Measurements from ENCODE around the gene SUGP2. TPM values are rescaled to one million over a fixed set of nuclear protein-coding genes. Genes with fewer than 3 reads are reported as not detected.

SUGP2 gene
- total RNA-seq, 1 donor from 2014 or later: 72.6 TPM

DNA sequence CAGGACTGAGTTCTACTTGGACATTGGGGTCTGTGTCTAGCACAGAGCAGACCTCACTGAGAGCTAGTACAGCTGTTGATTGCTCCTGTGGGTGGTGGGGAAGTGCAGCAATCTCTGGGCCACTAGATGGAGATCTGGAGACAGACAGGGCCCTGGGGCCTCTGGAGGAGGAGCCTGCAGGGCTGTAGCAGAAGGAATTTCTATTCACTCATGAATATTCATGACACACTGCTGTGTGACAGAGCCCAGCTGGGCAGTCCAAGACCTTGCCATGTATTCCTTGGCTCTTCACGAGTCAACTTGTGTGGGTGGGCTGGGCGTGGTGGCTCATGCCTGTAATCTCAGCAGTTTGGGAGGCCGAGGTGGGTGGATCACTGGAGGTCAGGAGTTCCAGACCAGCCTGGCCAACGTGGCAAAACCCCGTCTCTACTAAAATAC, 37.5 kb downstream of the SUGP2 start:
- no peak overlapping the region for H3K4me3 ChIP-seq
- H3K9me3 ChIP-seq: no peaks in the 10 kb centered on the region
- intact Hi-C loops (cut with DNase I): no loop called here
- DNase-seq (peak; percentile 60), ATAC-seq (peak; percentile 67 to 80)
- no peak overlapping the region for H3K27ac ChIP-seq
- peaks cover 84% of the 10 kb centered on the region for H3K36me3 ChIP-seq
- no peaks in the 10 kb centered on the region for H3K27me3 ChIP-seq (ENCODE audit: low read depth)
- H3K4me1 ChIP-seq: peaks cover 14% of the 10 kb centered on the region
- peak; percentile 29 for TF ChIP-seq CTCF (IDR thresholded peaks at IDR 0.05)

DNA sequence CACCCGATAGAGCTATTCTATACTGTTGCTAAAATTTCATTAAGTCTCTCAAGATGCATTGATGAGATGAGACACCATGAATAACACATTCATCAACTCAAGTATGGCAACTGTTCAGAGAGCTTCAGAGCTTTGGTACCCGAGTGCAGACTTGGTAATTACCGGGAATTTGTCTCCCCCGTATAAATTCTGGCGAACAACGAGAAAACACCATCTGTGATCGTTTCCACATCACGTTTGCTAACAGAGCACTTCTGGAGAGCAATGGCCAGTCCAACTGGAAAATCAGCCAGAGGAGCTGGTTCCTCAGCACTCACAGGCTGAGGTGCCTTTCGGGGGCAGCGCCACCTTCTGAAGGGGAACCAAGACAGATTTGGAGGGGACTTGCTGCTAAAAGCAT, 40.2 kb downstream of the SUGP2 start:
- Histone ChIP-seq H3K9me3 (no peaks in the 10 kb centered on the region), H3K27me3 (ENCODE audit: low read depth) (no peaks in the 10 kb centered on the region), H3K27ac (no peak overlapping the region), H3K4me1 (peaks cover 6% of the 10 kb centered on the region), H3K36me3 (peaks cover 63% of the 10 kb centered on the region), H3K4me3 (no peak overlapping the region)
- no peak for DNase-seq
- no peak for ATAC-seq
- intact Hi-C loops (cut with DNase I): no loop called here
- TF ChIP-seq CTCF (IDR thresholded peaks at IDR 0.05): no peak

- peaks cover 6% of the 10 kb centered on the region for H3K4me1 ChIP-seq
- no peak overlapping the region for H3K27ac ChIP-seq
- H3K9me3 ChIP-seq: no peaks in the 10 kb centered on the region
- no peak for TF ChIP-seq CTCF (IDR thresholded peaks at IDR 0.05)
- intact Hi-C loops (cut with DNase I): no loop called here
- ATAC-seq (no peak), DNase-seq (no peak)
- H3K27me3 ChIP-seq (ENCODE audit: low read depth): no peaks in the 10 kb centered on the region
- H3K4me3 ChIP-seq: no peak overlapping the region
- H3K36me3 ChIP-seq: peaks cover 59% of the 10 kb centered on the region
Measured at GRCh38 chr19:18992696-18993095, 40.6 kb downstream of the SUGP2 start.

- intact Hi-C loops (cut with DNase I): no loop called here
- no peak for ATAC-seq
- no peak overlapping the region for H3K4me3 ChIP-seq
- no peak for TF ChIP-seq CTCF (IDR thresholded peaks at IDR 0.05)
- H3K27ac ChIP-seq: no peak overlapping the region
- H3K9me3 ChIP-seq: no peaks in the 10 kb centered on the region
- peaks cover 59% of the 10 kb centered on the region for H3K36me3 ChIP-seq
- no peak for DNase-seq
- peaks cover 11% of the 10 kb centered on the region for H3K4me1 ChIP-seq
- H3K27me3 ChIP-seq (ENCODE audit: low read depth): no peaks in the 10 kb centered on the region
Measured at GRCh38 chr19:18991468-18991867, 41.8 kb downstream of the SUGP2 start.

DNA sequence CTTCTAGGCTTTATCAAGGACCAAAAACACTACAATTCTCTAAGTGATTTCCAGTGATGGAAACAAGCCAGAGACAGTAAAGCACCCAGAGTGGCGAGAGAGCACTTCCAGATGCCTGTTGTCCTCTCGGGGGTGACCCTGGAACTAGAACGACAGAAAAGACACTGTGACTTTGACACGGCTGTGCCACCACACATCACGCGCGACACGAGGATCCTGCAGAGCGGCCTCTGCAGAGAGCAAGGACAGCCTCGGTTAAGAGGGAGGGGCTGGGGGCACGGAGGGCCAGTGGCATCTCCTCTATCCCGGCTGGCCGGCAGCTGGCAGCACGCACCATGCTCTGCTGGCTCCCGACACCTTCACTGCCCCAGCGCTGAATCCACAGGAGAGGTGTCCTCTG, 42.3 kb downstream of the SUGP2 start:
- DNase-seq (no peak), ATAC-seq (no peak)
- H3K9me3 ChIP-seq: no peaks in the 10 kb centered on the region
- intact Hi-C loops (cut with DNase I): no loop called here
- H3K27me3 ChIP-seq (ENCODE audit: low read depth): no peaks in the 10 kb centered on the region
- no peak overlapping the region for H3K4me3 ChIP-seq
- peaks cover 16% of the 10 kb centered on the region for H3K4me1 ChIP-seq
- TF ChIP-seq CTCF (IDR thresholded peaks at IDR 0.05): no peak
- no peak overlapping the region for H3K27ac ChIP-seq
- peaks cover 55% of the 10 kb centered on the region for H3K36me3 ChIP-seq
